Osteocyte (in vitro differentiated cells): ENCODE results near the gene CRIM1. TPM values are rescaled to one million over a fixed set of nuclear protein-coding genes. Genes with fewer than 3 reads are reported as not detected.

Experiments used
- DNase-seq: peaks from one replicate; pipeline ENCODE4 v3.0.0; 2021; ENCODE audit warnings: mixed read lengths; ENCODE audit not compliant: unreplicated experiment; ENCODE audit errors: extremely low spot score
- H3K27ac Mint-ChIP-seq: one replicate; pipeline ENCODE4 v1.8.0; 2021; ENCODE audit warnings: mild to moderate bottlenecking, mixed read lengths; ENCODE audit not compliant: unreplicated experiment
- H3K27me3 Mint-ChIP-seq: one replicate; pipeline ENCODE4 v1.8.0; 2021; ENCODE audit warnings: mixed read lengths; ENCODE audit not compliant: unreplicated experiment
- H3K36me3 Mint-ChIP-seq: one replicate; pipeline ENCODE4 v1.8.0; 2021; ENCODE audit warnings: mixed read lengths; ENCODE audit not compliant: unreplicated experiment
- H3K4me1 Mint-ChIP-seq: one replicate; pipeline ENCODE4 v1.8.0; 2021; ENCODE audit warnings: mixed read lengths; ENCODE audit not compliant: unreplicated experiment
- H3K4me3 Mint-ChIP-seq: one replicate; pipeline ENCODE4 v1.8.0; 2021; ENCODE audit warnings: mild to moderate bottlenecking, moderate library complexity, mixed read lengths; ENCODE audit not compliant: unreplicated experiment
- H3K9me3 Mint-ChIP-seq: one replicate; pipeline ENCODE4 v1.8.0; 2021; ENCODE audit warnings: mixed read lengths; ENCODE audit not compliant: unreplicated experiment
- total RNA-seq: library from RNA; stranded (reverse); gene quantifications from 2 replicates; pipeline ENCODE4 v1.2.1, GENCODE V29; 2021
- TF ChIP-seq, protein P1 (sequence below): fragments of 200-600 bp; sonication (generic); IDR thresholded peaks from 2 replicates; pipeline ENCODE4 v1.5.0; 2021; ENCODE audit warnings: antibody characterized with exemption, mild to moderate bottlenecking, moderate library complexity

CRIM1 gene
- total RNA-seq, 1 donor from 2014 or later, result 194 TPM

DNA sequence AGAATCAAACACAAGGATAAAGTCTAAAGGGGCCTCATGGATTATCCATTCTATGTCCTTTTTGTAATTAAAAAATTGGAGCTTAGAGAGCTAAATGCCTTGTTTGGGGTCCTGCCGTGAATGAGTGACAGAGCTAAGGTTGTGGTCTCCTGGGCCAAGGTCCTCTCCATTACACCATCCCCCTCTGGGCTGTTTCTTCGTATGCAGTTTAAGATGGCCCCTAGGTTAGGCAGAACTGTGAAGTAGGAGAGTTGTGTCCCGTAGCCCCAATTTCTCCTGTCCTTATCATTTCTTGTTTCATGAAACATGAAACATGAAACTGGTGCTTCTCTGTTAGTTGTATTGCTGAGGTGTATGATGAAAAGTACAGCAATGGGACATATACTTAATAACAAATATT is 32.9 kb downstream of the CRIM1 start:
- no peak for DNase-seq
- Mint-ChIP-seq H3K27ac (peak overlapping the region; percentile 92), H3K4me1 (peaks cover 81% of the 10 kb centered on the region), H3K9me3 (no peaks in the 10 kb centered on the region), H3K27me3 (no peaks in the 10 kb centered on the region), H3K36me3 (no peaks in the 10 kb centered on the region), H3K4me3 (peak overlapping the region; percentile 60)
- TF ChIP-seq, protein P1, sequence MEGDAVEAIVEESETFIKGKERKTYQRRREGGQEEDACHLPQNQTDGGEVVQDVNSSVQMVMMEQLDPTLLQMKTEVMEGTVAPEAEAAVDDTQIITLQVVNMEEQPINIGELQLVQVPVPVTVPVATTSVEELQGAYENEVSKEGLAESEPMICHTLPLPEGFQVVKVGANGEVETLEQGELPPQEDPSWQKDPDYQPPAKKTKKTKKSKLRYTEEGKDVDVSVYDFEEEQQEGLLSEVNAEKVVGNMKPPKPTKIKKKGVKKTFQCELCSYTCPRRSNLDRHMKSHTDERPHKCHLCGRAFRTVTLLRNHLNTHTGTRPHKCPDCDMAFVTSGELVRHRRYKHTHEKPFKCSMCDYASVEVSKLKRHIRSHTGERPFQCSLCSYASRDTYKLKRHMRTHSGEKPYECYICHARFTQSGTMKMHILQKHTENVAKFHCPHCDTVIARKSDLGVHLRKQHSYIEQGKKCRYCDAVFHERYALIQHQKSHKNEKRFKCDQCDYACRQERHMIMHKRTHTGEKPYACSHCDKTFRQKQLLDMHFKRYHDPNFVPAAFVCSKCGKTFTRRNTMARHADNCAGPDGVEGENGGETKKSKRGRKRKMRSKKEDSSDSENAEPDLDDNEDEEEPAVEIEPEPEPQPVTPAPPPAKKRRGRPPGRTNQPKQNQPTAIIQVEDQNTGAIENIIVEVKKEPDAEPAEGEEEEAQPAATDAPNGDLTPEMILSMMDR, result no peak

DNA sequence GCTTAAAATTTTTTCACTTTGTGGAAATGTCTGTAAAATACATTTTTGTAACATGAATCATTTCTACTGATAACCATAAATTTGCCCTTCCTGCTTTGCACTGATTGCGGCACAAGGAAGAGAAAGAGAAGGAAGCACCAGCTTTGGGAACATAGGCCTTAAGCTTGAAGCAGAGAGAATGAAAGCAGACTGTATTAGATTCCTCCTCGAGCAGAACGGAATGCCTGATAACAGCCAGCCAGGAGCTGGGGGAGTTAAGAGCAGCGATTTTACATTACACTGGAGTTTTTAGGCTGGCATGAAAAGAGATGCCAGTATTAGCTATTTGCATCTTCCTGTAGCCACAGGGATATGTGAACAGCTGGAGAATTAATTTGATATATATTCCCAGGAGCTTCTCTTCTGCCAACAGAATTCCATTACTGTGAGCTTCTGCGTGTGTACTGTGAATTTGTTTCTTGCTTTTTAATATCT is 33.5 kb downstream of the CRIM1 start:
- H3K4me3 Mint-ChIP-seq, result peak overlapping the region; percentile 60
- no peaks in the 10 kb centered on the region for H3K27me3 Mint-ChIP-seq
- DNase-seq, result no peak
- no peaks in the 10 kb centered on the region for H3K36me3 Mint-ChIP-seq
- peaks cover 81% of the 10 kb centered on the region for H3K4me1 Mint-ChIP-seq
- no peaks in the 10 kb centered on the region for H3K9me3 Mint-ChIP-seq
- H3K27ac Mint-ChIP-seq, result peak overlapping the region; percentile 92
- TF ChIP-seq, protein P1, result no peak

DNA sequence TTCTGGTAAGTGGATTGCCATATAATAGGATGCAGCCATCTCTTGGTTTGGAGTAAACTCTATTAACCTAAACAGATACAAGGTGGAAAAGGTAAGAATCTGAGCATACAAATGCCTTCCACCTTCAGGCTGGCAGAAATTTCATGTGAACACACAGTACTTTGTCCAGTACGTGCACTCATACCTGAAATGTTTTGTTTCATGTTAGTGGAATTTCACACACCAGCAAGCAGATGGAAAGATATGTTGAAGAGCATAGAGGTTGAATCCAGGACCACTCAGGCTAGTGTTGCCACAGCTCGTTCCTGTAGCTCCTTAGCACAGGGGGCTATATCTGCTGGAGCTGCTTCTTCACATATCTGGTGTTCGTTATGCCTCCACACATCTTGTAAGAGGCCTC is 34.0 kb downstream of the CRIM1 start:
- TF ChIP-seq, protein P1, result no peak
- Mint-ChIP-seq H3K27me3 (no peaks in the 10 kb centered on the region), H3K27ac (peak overlapping the region; percentile 92), H3K36me3 (no peaks in the 10 kb centered on the region), H3K9me3 (no peaks in the 10 kb centered on the region), H3K4me3 (no peak overlapping the region), H3K4me1 (peaks cover 80% of the 10 kb centered on the region)
- no peak for DNase-seq

DNA sequence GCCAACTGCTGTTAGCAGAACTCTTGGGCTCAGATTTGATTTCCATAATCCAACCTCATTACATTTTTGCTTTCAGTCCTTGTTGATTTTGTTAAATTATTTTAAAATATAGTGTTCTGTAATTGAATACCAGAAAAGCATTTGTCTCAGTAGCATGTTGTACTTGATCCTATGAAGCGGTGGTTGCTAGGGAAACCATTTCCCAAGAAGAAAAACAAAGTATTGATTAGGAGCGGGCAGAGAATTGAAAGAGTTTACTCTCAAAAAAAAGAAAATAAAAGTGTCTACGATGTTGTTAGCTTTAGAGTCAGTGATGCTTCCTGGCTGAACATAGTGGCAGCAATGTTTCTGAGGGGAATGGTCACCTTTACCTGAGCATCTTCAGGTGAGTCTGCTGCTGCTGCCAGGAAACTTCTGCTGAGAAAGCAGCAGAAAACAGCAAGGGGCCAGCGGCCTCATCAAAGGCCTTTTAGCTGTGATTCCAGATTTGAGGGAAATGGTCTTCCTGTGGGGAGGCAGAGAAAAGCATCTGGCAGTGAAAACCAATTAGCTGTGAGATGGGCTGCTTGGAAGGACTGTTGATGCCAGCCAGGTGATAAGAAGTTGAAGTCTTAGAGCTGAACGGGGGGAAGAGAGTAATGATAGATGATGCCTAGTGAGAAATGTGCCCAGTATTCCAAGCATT is 37.1 kb downstream of the CRIM1 start:
- Mint-ChIP-seq H3K27ac (peak overlapping the region; percentile 77), H3K9me3 (no peaks in the 10 kb centered on the region), H3K4me3 (no peak overlapping the region), H3K4me1 (peaks cover 81% of the 10 kb centered on the region), H3K27me3 (no peaks in the 10 kb centered on the region), H3K36me3 (peaks cover 9% of the 10 kb centered on the region)
- TF ChIP-seq, protein P1, result no peak
- no peak for DNase-seq

DNA sequence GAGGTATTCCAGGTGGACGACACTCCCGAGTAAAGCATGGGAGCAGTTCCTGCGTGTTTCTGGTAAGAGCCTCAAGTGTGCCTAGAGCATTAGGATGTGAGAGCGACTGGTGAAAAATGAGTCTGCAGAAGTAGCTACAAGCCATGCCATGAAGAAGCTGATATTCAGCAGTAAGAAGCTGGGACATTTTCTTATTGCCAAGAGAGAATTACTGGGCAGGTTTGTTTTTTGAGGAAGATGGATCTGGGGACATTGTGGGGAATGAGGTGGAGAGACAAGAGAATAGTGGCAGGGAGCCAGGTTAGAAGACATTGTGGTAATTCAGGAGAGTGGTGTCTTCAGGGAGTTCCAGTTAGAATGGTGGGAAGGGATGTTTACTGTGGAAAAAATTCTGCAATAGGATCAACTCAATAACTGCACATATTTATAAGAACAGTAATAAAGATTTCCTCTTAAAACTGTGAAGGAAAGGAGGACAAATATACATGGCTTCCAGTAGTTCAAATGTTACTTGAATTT is 38.2 kb downstream of the CRIM1 start:
- no peak overlapping the region for H3K4me3 Mint-ChIP-seq
- no peak for DNase-seq
- H3K9me3 Mint-ChIP-seq, result no peaks in the 10 kb centered on the region
- peaks cover 70% of the 10 kb centered on the region for H3K4me1 Mint-ChIP-seq
- TF ChIP-seq, protein P1, result no peak
- peaks cover 9% of the 10 kb centered on the region for H3K36me3 Mint-ChIP-seq
- H3K27ac Mint-ChIP-seq, result peak overlapping the region; percentile 81
- H3K27me3 Mint-ChIP-seq, result no peaks in the 10 kb centered on the region
